Measurements from ENCODE around the gene ECHS1. TPM values are rescaled to one million over a fixed set of nuclear protein-coding genes. Genes with fewer than 3 reads are reported as not detected.
"Not testable (repeated sequence)": the region's sequence is repeated elsewhere in the genome, so short reads cannot be mapped to it uniquely, and the experiment has no call there.

ECHS1 gene
- total RNA-seq, 2 experiments from 2014 or later: 50.7 to 51.4 TPM

DNA sequence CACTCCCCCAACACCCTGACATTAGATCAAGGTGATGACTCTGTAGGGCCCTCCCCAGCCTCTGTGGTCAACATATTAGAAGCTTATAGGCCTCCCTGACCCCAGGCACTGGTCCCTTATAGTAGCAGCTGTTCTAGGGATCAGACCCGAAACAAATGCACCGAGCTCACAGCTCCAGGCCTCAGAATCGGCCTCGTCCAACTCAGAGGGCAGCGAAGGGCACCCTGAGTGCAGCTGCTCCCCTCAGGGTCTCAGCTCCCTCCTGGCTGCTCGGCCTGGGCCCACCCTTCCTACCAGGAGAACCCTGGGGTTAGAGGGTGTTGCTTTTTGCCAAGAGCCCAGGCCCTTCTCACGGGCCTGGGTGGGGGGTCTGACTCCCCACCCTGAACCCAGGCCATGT is 5.0 kb downstream of the ECHS1 start:
- CTCF ChIA-PET: no interaction called here
- Mint-ChIP-seq H3K27me3 (no peaks in the 10 kb centered on the region), H3K4me1 (ENCODE audit: low read depth) (peaks cover 8% of the 10 kb centered on the region), H3K4me3 (no peak overlapping the region), H3K36me3 (ENCODE audit: low read depth) (peaks cover 5% of the 10 kb centered on the region), H3K9me3 (no peaks in the 10 kb centered on the region), H3K27ac (no peak overlapping the region)
- no peak for ATAC-seq
- no peak for DNase-seq
- POLR2A ChIA-PET: interaction anchor here (1.0 kb wide), 1 partner anchor 10 kb away, joined by 3 read pairs; the partner anchor contains the start of gene FUOM
- TF ChIP-seq, protein P1, sequence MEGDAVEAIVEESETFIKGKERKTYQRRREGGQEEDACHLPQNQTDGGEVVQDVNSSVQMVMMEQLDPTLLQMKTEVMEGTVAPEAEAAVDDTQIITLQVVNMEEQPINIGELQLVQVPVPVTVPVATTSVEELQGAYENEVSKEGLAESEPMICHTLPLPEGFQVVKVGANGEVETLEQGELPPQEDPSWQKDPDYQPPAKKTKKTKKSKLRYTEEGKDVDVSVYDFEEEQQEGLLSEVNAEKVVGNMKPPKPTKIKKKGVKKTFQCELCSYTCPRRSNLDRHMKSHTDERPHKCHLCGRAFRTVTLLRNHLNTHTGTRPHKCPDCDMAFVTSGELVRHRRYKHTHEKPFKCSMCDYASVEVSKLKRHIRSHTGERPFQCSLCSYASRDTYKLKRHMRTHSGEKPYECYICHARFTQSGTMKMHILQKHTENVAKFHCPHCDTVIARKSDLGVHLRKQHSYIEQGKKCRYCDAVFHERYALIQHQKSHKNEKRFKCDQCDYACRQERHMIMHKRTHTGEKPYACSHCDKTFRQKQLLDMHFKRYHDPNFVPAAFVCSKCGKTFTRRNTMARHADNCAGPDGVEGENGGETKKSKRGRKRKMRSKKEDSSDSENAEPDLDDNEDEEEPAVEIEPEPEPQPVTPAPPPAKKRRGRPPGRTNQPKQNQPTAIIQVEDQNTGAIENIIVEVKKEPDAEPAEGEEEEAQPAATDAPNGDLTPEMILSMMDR (IDR thresholded peaks at IDR 0.05): no peak
- intact Hi-C loops (cut with micrococcal nuclease): no loop called here

DNA sequence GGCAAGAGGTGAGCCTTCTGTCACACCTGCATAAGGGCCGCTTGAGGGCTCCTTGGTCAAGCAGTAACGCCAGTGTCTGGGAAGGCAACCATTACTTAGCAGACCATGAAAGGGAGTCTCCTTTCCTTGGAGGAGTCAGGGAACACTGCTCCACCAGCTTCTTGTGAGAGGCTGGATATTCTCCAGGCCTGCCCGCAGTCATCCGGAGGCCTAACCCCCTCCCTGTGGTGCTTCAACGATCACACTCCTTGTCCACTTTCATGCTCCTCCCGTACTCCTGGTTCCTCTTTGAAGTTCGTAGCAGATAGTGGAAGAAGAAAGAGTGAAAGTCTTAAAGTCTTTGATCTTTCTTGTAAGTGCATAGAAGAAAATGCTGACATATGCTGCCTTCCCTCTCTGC is 5.7 kb downstream of the ECHS1 start:
- H3K4me3 Mint-ChIP-seq; intact Hi-C loops (cut with micrococcal nuclease); H3K9me3 Mint-ChIP-seq; H3K27ac Mint-ChIP-seq; H3K27me3 Mint-ChIP-seq; ATAC-seq; DNase-seq; CTCF ChIA-PET; H3K36me3 Mint-ChIP-seq (ENCODE audit: low read depth); H3K4me1 Mint-ChIP-seq (ENCODE audit: low read depth): not testable (repeated sequence)
- POLR2A ChIA-PET: interaction anchor here (1.0 kb wide), 1 partner anchor 10 kb away, joined by 3 read pairs; the partner anchor contains the start of gene FUOM

DNA sequence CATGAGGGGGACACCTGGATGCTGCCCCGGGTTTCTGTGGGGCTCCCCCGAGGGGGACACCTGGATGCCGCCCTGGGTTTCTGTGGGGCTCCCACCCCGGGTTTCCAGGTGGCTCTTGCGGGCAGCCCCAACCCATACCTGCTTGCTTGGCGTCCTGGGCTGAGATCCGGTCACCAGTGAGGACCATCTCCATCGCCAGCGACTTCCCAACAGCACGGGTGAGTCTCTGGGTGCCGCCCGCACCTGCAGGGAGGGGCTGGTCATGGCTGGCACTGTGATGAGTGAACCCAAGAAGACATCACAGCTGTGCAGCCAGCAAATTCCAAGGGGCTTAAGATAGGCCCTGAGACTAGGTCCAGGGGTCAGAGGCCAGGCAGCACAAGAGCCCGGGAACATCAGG is 6.4 kb downstream of the ECHS1 start:
- Mint-ChIP-seq H3K27me3 (no peaks in the 10 kb centered on the region), H3K4me1 (ENCODE audit: low read depth) (peaks cover 11% of the 10 kb centered on the region), H3K9me3 (no peaks in the 10 kb centered on the region), H3K4me3 (no peak overlapping the region), H3K36me3 (ENCODE audit: low read depth) (peaks cover 13% of the 10 kb centered on the region), H3K27ac (no peak overlapping the region)
- ChIA-PET CTCF (no interaction called here), POLR2A (no interaction called here)
- intact Hi-C loops (cut with micrococcal nuclease): no loop called here
- TF ChIP-seq, protein P1 (IDR thresholded peaks at IDR 0.05): no peak
- no peak for ATAC-seq
- DNase-seq: no peak

DNA sequence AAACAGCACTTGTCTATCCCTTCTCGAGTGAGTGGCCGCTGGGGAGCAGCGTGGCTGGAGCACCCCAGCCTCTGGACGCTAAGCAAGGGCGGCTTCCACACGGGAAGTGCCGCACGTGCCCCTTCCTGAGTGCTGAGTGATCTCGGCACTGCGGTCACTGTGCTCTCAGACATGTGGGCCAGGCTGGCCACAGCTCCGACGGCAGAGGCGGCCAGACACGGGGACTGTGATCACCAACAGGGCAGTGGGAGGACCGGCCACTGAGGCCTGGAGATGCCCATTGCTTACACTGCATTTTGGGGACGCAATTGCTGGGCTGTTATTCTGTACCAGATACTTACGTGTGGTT is 7.0 kb downstream of the ECHS1 start:
- H3K27ac Mint-ChIP-seq: no peak overlapping the region

DNA sequence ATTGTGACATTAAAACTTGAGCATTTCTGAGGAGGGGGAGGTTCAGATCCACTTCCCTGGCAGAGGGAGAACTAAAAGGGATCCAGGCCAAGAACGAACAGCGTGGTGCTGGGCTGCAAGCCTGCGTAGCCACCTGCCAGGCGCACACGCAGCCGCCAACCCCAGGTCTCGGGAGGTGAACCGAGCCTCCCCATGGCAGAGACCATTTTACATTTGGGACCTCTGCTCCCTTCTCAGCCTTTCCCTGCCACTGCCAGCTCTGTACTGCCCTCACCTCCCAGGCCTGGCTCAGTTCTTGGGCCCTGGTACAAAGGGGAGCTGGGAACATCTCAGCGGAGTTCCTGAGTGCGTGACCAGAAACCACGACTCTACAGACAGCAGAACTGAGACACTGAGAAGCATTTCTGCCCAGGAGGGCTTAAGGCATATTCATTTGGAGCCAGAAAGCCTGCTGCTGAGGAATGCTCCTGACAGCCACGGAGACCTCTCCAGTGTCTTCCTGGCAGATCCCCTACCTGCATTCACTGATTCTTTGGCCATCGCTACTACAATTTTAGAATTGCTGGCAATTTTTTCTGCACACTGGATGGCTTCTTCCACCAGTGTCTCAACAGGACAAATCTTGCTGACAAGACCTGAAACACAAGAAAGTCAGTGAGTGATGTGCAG is 7.6 kb downstream of the ECHS1 start:
- ATAC-seq: no peak
- Mint-ChIP-seq H3K36me3 (ENCODE audit: low read depth) (peaks cover 13% of the 10 kb centered on the region), H3K9me3 (no peaks in the 10 kb centered on the region), H3K4me1 (ENCODE audit: low read depth) (peaks cover 17% of the 10 kb centered on the region), H3K4me3 (no peak overlapping the region), H3K27ac (no peak overlapping the region), H3K27me3 (no peaks in the 10 kb centered on the region)
- intact Hi-C loops (cut with micrococcal nuclease): no loop called here
- TF ChIP-seq, protein P1 (IDR thresholded peaks at IDR 0.05): no peak
- no peak for DNase-seq
- ChIA-PET POLR2A (no interaction called here), CTCF (no interaction called here)

More for the DNA sequence above, 7.0 kb downstream of the ECHS1 start:
- no peak overlapping the region for H3K4me3 Mint-ChIP-seq
- CTCF ChIA-PET: no interaction called here
- H3K9me3 Mint-ChIP-seq: no peaks in the 10 kb centered on the region
- peaks cover 13% of the 10 kb centered on the region for H3K36me3 Mint-ChIP-seq (ENCODE audit: low read depth)
- TF ChIP-seq, protein P1 (IDR thresholded peaks at IDR 0.05): no peak
- DNase-seq (no peak), ATAC-seq (no peak)
- peaks cover 17% of the 10 kb centered on the region for H3K4me1 Mint-ChIP-seq (ENCODE audit: low read depth)
- POLR2A ChIA-PET: no interaction called here
- no peaks in the 10 kb centered on the region for H3K27me3 Mint-ChIP-seq
- intact Hi-C loops (cut with micrococcal nuclease): no loop called here

Data from activated CD8-positive, alpha-beta T cell treated with anti-CD3 and anti-CD28 coated beads for 36 hours (primary cell).